Heart right ventricle (tissue), 16 donors: ENCODE results near the gene MID1. TPM values are rescaled to one million over a fixed set of nuclear protein-coding genes. Genes with fewer than 3 reads are reported as not detected.

Experiments used
- ATAC-seq, 8 donors: fragments of 200-7000 bp; cut with Tn5 transposase; one replicate each; pipeline ENCODE4 v1.9.1; 2020; ENCODE audit warnings: mild to moderate bottlenecking in 8 of 8, moderate library complexity in 8 of 8, moderate number of reproducible peaks in 1 of 8
- DNase-seq, 2 donors: peaks; one replicate each; pipeline ENCODE4 v3.0.0-alpha.2; 2020
- H3K27ac ChIP-seq, 10 donors: fragments of 200-600 bp; sonication (generic) in 2 of 10; one replicate each; pipeline versions ENCODE4 v1.5.0 to v1.8.0; 2020 to 2022; ENCODE audit warnings: mild to moderate bottlenecking in 3 of 10
- H3K27me3 ChIP-seq, 7 donors: fragments of 200-600 bp; one replicate each; pipeline ENCODE4 v1.8.0; 2021 to 2022; ENCODE audit warnings: mild to moderate bottlenecking in 2 of 7
- H3K36me3 ChIP-seq, 9 donors: fragments of 200-600 bp; sonication (generic) in 1 of 9; one replicate each; pipeline versions ENCODE4 v1.5.0 to v1.8.0; 2020 to 2022; ENCODE audit warnings: mild to moderate bottlenecking in 2 of 9
- H3K4me1 ChIP-seq, 9 donors: fragments of 200-600 bp; sonication (generic) in 1 of 9; one replicate each; pipeline versions ENCODE4 v1.5.0 to v1.8.0; 2020 to 2022; ENCODE audit warnings: mild to moderate bottlenecking in 4 of 9
- H3K4me3 ChIP-seq, 10 donors: fragments of 200-600 bp; sonication (generic) in 2 of 10; one replicate each; pipeline versions ENCODE4 v1.5.0 to v1.8.0; 2020 to 2022; ENCODE audit warnings: mild to moderate bottlenecking in 7 of 10, moderate library complexity in 2 of 10
- H3K9me3 ChIP-seq, 11 donors: fragments of 200-600 bp in 10 of 11; sonication (generic) in 2 of 11; one replicate each; pipeline versions ENCODE4 v1.5.0 to v1.8.0; 2013 to 2022; ENCODE audit warnings: mild to moderate bottlenecking in 2 of 11, control low read depth in 1 of 11, moderate library complexity in 1 of 11
- WGBS, 2 donors: extraction: QIAGEN DNeasy Blood & Tissue Kit; methylation state at CpG; one replicate each; pipeline ENCODE4 v1.1.7; 2013; ENCODE audit warnings: inconsistent platforms in 1 of 2; 5-methylcytosine and 5-hydroxymethylcytosine counted together
- intact Hi-C, 10 donors: fragments of 100-400 bp; cut with DNase I; formaldehyde crosslinking; loops; one replicate each; pipeline versions ENCODE4 v1.11.1 to v1.14.2; 2022
- polyA plus RNA-seq, 2 donors: library from polyadenylated mRNA; stranded (reverse); fragments of 200-250 nt; gene quantifications; one replicate each; pipeline ENCODE4 v1.2.3, GENCODE V29; 2013
- total RNA-seq, 10 donors: library from RNA; stranded (reverse); fragmentation: NEBNext Ultra II Directional in 3 of 10; extraction: Animal tissue kit (Norgen Biotek cat#: 25700) in 3 of 10; gene quantifications; one replicate each; pipeline versions ENCODE4 v1.2.1 to v1.2.4, GENCODE V29; 2021 to 2023
- TF ChIP-seq, protein P1 (sequence below), 9 donors: fragments of 200-600 bp; sonication (generic) in 2 of 9; IDR thresholded peaks; one replicate each; pipeline versions ENCODE4 v1.5.0 to v1.8.0; 2021 to 2022; ENCODE audit warnings: antibody characterized with exemption in 9 of 9, mild to moderate bottlenecking in 5 of 9, moderate library complexity in 1 of 9
- donor health status: Arrhythmogenic right ventricular cardiomyopathy.
- donor health status: ischemic (EF 13 %, LVEDD 7.1; RV severe dilation, severe dysfunction).
- donor health status: healthy with polysubstance abuse.
- donor health status: DM: no; HTN: yes; CAD: no.
- donor health status: DM: no; HTN: no; CAD: no.
- donor health status: ischemic (EF 25% LVEDD 6.9; RV normal size, moderate dysfunction).
- donor health status: ischemic (EF 25% LVEDD 5.7; RV mildly dilated, moderate dysfunction).
- donor health status: healthy.
- donor health status: DM: yes; HTN: yes; CAD: no.
- donor health status: Ischemic cardiomyopathy.
- donor health status: ischemic (EF 35%, LVEDD 5.7; RV mildly dilated, moderate dysfunction).
- donor health status: nonischemic (EF 11% LVEDD 7.7; RV severe dilation, severe dysfunction).
- donor health status: DM: yes; HTN: yes; CAD: no.
- donor health status: PGD.
- donor health status: ischemic (EF 29% LVEDD 5.4; RV normal size, mild dysfunction).
- donor health status: nonischemic (EF 23%, LVEDD 6.1; RV moderate dilation, normal function).

MID1 gene
- total and polyA plus RNA-seq, 12 donors = 1.4 to 22.6 (median 7.2) TPM

DNA sequence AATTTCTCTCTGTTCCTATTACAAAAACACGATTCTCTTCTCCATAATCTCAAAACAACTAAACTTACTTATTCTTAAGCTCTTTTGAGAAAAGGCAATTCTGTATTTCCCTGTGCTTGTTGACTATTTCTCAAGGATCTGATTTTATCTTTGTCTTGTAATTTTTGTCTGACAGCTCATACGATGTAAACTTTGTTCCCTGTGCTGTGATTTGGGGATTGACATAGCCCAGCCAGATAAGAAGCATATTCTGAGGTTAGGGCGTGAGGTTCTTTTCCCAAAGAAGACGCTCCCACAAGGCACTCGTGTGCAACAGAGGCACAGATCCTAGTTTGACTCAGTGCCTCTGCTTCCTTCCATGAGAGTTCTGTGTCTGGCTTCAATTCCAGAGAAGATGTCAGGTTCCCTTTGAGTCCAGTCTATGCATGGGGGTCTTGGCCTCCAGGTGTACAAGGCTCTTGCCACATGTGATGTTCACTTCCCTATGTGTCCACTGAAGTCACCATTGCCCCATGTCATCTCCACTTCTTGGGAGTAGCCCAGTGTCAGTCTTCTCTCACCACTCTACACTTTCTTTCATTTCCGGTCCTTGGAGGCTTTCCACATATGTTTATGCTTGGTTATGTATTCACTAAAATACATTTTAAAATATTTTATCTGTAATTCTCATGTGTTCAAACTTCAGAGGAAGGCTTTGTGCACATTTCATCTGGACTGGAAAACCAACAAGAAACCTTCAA, 94.8 kb downstream of the MID1 start:
- Histone ChIP-seq H3K27me3 (no peaks in the 10 kb centered on the region), H3K4me3 (no peak overlapping the region), H3K4me1 (peaks cover 0 to 7% (median 0%) of the 10 kb centered on the region in 9 donors), H3K9me3 (no peaks in the 10 kb centered on the region), H3K36me3 (peaks cover 0 to 7% (median 0%) of the 10 kb centered on the region in 9 donors), H3K27ac (no peak overlapping the region)
- DNase-seq (no peak), ATAC-seq (no peak)
- intact Hi-C loops = no loop called here
- TF ChIP-seq, protein P1, sequence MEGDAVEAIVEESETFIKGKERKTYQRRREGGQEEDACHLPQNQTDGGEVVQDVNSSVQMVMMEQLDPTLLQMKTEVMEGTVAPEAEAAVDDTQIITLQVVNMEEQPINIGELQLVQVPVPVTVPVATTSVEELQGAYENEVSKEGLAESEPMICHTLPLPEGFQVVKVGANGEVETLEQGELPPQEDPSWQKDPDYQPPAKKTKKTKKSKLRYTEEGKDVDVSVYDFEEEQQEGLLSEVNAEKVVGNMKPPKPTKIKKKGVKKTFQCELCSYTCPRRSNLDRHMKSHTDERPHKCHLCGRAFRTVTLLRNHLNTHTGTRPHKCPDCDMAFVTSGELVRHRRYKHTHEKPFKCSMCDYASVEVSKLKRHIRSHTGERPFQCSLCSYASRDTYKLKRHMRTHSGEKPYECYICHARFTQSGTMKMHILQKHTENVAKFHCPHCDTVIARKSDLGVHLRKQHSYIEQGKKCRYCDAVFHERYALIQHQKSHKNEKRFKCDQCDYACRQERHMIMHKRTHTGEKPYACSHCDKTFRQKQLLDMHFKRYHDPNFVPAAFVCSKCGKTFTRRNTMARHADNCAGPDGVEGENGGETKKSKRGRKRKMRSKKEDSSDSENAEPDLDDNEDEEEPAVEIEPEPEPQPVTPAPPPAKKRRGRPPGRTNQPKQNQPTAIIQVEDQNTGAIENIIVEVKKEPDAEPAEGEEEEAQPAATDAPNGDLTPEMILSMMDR (IDR thresholded peaks at IDR 0.05) = no peak
- WGBS, 2 donors = 76 to 77% methylated on average over 6 of the region's 6 CpGs

DNA sequence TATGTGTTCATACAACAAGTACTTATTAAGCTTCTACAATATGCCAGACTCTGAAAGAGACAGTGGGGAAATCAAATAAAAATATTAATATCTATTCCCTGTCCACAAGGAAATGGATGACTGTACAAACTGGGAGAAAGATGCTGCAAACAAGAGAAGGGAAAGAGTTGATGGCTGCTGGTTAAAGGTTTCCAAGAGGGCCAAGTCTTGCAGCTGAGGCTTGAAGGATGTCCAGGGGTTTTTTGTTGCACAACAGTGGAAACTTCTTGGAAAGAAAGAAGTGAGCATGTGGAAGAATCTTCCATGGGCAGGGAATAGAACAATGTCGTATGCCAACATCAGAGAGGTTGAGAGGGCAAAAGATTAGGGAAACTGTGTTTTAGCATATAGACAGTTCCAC, 95.8 kb downstream of the MID1 start:
- no peak overlapping the region for H3K27ac ChIP-seq
- H3K4me1 ChIP-seq = peaks cover 0 to 7% (median 0%) of the 10 kb centered on the region in 9 donors
- WGBS, 2 donors = 77 to 89% methylated on average over 1 of the region's 1 CpG
- peaks cover 0 to 7% (median 0%) of the 10 kb centered on the region in 9 donors for H3K36me3 ChIP-seq
- TF ChIP-seq, protein P1 (IDR thresholded peaks at IDR 0.05) = no peak
- intact Hi-C loops = no loop called here
- no peak for DNase-seq
- no peaks in the 10 kb centered on the region for H3K27me3 ChIP-seq
- no peaks in the 10 kb centered on the region for H3K9me3 ChIP-seq
- ATAC-seq = peak in 2 of 8 donors; percentile 50 to 51
- H3K4me3 ChIP-seq = no peak overlapping the region

DNA sequence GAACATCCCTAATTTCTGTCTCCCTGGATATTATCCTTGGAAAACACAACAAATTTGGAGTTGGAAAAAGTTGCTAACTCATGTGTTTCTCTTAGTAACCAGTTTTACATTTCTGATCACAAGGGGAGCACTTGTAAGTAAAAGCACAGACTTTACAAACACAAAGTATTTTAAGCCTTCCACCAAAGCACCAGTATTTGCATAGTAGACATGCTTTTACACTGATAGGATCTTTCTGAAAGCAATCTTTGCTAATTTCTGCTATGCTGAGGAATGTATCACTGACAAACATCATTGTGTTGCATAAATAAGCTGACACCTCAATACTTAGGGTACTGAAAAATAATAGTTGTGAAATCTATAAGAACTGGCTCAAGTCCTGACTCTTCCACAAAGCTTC, 100.6 kb downstream of the MID1 start:
- peaks cover 0 to 7% (median 0%) of the 10 kb centered on the region in 9 donors for H3K36me3 ChIP-seq
- no peak overlapping the region for H3K27ac ChIP-seq
- intact Hi-C loops = no loop called here
- peaks cover 0 to 26% (median 3%) of the 10 kb centered on the region in 9 donors for H3K4me1 ChIP-seq
- TF ChIP-seq, protein P1 (IDR thresholded peaks at IDR 0.05) = no peak
- DNase-seq = no peak
- ATAC-seq = no peak
- no peaks in the 10 kb centered on the region for H3K9me3 ChIP-seq
- H3K4me3 ChIP-seq = no peak overlapping the region
- no peaks in the 10 kb centered on the region for H3K27me3 ChIP-seq

DNA sequence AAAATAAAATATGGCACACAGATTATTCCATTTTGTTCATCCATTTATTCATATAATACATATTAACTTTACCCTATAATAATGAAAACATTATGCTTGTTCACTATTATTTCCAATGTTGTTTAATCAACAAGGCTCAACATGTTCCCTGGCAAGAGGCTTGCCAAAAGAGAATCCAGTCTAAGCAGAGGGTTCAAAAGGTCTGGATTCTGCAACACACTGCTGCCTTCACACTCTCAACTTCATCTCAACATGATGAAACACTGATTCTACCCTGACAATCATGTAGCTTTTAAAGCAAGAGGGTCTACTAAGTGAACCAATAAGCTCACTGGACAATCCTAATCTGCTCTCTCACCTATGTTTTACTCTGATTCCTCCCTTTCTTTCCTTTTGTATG, 101.1 kb downstream of the MID1 start:
- TF ChIP-seq, protein P1 (IDR thresholded peaks at IDR 0.05) = no peak

More for the DNA sequence above, 101.1 kb downstream of the MID1 start:
- Histone ChIP-seq H3K36me3 (peaks cover 0 to 7% (median 0%) of the 10 kb centered on the region in 9 donors), H3K9me3 (no peaks in the 10 kb centered on the region), H3K27ac (no peak overlapping the region), H3K4me3 (no peak overlapping the region), H3K4me1 (peaks cover 0 to 31% (median 7%) of the 10 kb centered on the region in 9 donors), H3K27me3 (no peaks in the 10 kb centered on the region)
- intact Hi-C loops = no loop called here
- ATAC-seq = no peak
- no peak for DNase-seq
